OCI-LY7 (cell line): Measurements from ENCODE around the gene QPCTL. TPM values are rescaled to one million over a fixed set of nuclear protein-coding genes. Genes with fewer than 3 reads are reported as not detected.

Source experiments
- BruUV-seq: library from RNA; stranded (reverse); fragments of 400-500 nt; replicated peaks from 2 replicates; lab custom pipeline; 2021; lab: Mats Ljungman, UMichigan
- CTCF ChIA-PET: fragments of 300-600 bp; sonication (Branson Sonifier 250); formaldehyde crosslinking; loops from one replicate; lab custom pipeline; 2022; ENCODE audit warnings: antibody characterized with exemption; ENCODE audit not compliant: unreplicated experiment; lab: Charles Lee
- POLR2A ChIA-PET: fragments of 300-600 bp; sonication (Branson Sonifier 250); formaldehyde crosslinking; loops from one replicate; lab custom pipeline; 2022; ENCODE audit warnings: antibody characterized with exemption; lab: Charles Lee
- DNase-seq: peaks from one replicate; pipeline ENCODE4 v3.0.0-alpha.2; 2015; ENCODE audit warnings: low spot score
- H2AFZ ChIP-seq: fragments of 200-600 bp; sonication (generic), shearing (Covaris generic); 2 replicates; pipeline ENCODE4 v1.6.1; 2014; ENCODE audit warnings: mild to moderate bottlenecking, antibody characterized with exemption, low read length, moderate library complexity
- H3K27ac ChIP-seq: fragments of 200-600 bp; sonication (generic); 2 replicates; pipeline ENCODE4 v1.5.1; 2014; ENCODE audit warnings: mixed run types, low read depth, mild to moderate bottlenecking, moderate library complexity, low read length, inconsistent platforms; ENCODE audit not compliant: poor library complexity, severe bottlenecking
- H3K36me3 ChIP-seq: fragments of 200-600 bp; sonication (generic); 2 replicates; pipeline ENCODE4 v1.6.1; 2014; ENCODE audit warnings: mild to moderate bottlenecking, antibody characterized with exemption, low read length, moderate library complexity, mixed read lengths; ENCODE audit not compliant: insufficient read depth
- H3K4me1 ChIP-seq: fragments of 200-600 bp; sonication (generic); 2 replicates; pipeline ENCODE4 v1.5.1; 2014; ENCODE audit warnings: mild to moderate bottlenecking, low read length; ENCODE audit not compliant: insufficient read depth, poor library complexity, severe bottlenecking
- H3K4me2 ChIP-seq: fragments of 200-600 bp; sonication (generic); 2 replicates; pipeline ENCODE4 v1.6.1; 2014; ENCODE audit warnings: mild to moderate bottlenecking, low read length
- H3K4me3 ChIP-seq: fragments of 200-600 bp; sonication (generic); 2 replicates; pipeline ENCODE4 v1.5.1; 2014; ENCODE audit warnings: mild to moderate bottlenecking, low read depth, low read length; ENCODE audit not compliant: poor library complexity, severe bottlenecking
- H3K79me2 ChIP-seq: fragments of 200-600 bp; sonication (generic); 2 replicates; pipeline ENCODE4 v1.6.1; 2016; ENCODE audit warnings: low read depth, mild to moderate bottlenecking, low read length, moderate library complexity, mixed read lengths; ENCODE audit not compliant: insufficient read depth
- H3K9me2 ChIP-seq: fragments of 200-600 bp; sonication (generic); 2 replicates; pipeline ENCODE4 v1.6.1; 2016; ENCODE audit warnings: mild to moderate bottlenecking, low read length, mixed read lengths; ENCODE audit not compliant: insufficient read depth
- H3K9me3 ChIP-seq: fragments of 200-600 bp; sonication (generic); 2 replicates; pipeline ENCODE4 v1.6.1; 2014; ENCODE audit warnings: mild to moderate bottlenecking, mixed run types, low read length, mixed read lengths
- H4K20me1 ChIP-seq: fragments of 200-600 bp; sonication (generic); 2 replicates; pipeline ENCODE4 v1.6.1; 2014; ENCODE audit warnings: mild to moderate bottlenecking, antibody characterized with exemption, low read length, moderate library complexity, mixed read lengths; ENCODE audit not compliant: insufficient read depth
- EZH2phosphoT487 ChIP-seq: fragments of 200-600 bp; sonication (generic); IDR thresholded peaks from 2 replicates; pipeline ENCODE4 v1.6.1; 2018; ENCODE audit warnings: low read depth, borderline replicate concordance, mild to moderate bottlenecking, mixed run types, antibody characterized with exemption, low read length, moderate library complexity, mixed read lengths
- intact Hi-C: fragments of 100-400 bp; cut with micrococcal nuclease; formaldehyde crosslinking; loops from one replicate; pipeline ENCODE4 v1.10.0; 2022; ENCODE audit not compliant: unreplicated experiment
- total RNA-seq, 2 experiments: library from RNA; depleted of rRNA in 1 of 2; stranded (reverse); fragments of >200 nt in 1 of 2; shearing (Covaris generic) in 1 of 2; gene quantifications; 2 replicates each; pipeline ENCODE4 v1.2.3, GENCODE V29; 2014 to 2022
- TF ChIP-seq, protein P1 (sequence below): fragments of 200-600 bp; sonication (generic); conservative IDR thresholded peaks from 2 replicates; pipeline ENCODE4 v1.5.1; 2014; ENCODE audit warnings: mild to moderate bottlenecking, antibody characterized with exemption, low read length, moderate library complexity, mixed read lengths

The QPCTL gene
- total RNA-seq, 2 experiments from 2014 or later = 24.8 to 26.3 TPM

DNA sequence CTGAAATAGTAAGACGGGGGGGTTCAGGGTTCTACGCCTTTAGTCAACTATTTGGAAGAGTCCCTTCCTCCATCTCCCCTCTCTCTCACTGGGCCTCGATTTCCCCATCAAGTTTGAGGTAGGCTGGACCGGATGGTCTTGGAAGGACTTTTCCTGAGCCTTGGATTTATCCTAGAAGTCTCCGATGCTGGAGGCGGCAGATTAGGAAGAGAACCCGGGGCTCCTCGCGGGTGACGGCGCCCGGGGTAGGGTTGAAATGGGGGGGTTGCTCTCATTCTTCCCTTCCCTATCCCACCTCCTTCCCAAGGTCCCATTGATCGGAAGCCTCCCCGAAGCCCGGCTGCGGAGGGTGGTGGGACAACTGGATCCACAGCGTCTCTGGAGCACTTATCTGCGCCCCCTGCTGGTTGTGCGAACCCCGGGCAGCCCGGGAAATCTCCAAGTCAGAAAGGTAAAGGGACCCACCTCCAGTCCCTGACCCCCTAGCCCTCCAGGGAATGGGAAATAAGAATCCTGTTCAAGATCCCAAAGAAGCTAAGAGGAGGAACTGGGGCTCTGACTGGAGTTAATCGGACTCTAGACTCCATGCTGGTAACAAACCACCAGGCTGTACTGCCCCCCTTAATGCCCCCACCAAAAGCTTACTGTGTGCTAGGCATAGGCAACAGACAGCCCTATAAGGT is 781 bp downstream of the QPCTL start:
- peaks cover 40% of the 10 kb centered on the region for H3K79me2 ChIP-seq
- CTCF ChIA-PET = interaction anchor here (0.6 to 1.3 kb wide), 4 partner anchors 23 to 37 kb away, joined by 3 to 5 read pairs (median 4); partner anchors contain the start of gene GIPR
- BruUV-seq = TSS peak; percentile 73
- H3K4me3 ChIP-seq = peak overlapping the region; percentile 93
- H3K4me1 ChIP-seq = peaks cover 23% of the 10 kb centered on the region
- no peaks in the 10 kb centered on the region for H3K9me3 ChIP-seq
- no peak for TF ChIP-seq EZH2phosphoT487
- TF ChIP-seq, protein P1, sequence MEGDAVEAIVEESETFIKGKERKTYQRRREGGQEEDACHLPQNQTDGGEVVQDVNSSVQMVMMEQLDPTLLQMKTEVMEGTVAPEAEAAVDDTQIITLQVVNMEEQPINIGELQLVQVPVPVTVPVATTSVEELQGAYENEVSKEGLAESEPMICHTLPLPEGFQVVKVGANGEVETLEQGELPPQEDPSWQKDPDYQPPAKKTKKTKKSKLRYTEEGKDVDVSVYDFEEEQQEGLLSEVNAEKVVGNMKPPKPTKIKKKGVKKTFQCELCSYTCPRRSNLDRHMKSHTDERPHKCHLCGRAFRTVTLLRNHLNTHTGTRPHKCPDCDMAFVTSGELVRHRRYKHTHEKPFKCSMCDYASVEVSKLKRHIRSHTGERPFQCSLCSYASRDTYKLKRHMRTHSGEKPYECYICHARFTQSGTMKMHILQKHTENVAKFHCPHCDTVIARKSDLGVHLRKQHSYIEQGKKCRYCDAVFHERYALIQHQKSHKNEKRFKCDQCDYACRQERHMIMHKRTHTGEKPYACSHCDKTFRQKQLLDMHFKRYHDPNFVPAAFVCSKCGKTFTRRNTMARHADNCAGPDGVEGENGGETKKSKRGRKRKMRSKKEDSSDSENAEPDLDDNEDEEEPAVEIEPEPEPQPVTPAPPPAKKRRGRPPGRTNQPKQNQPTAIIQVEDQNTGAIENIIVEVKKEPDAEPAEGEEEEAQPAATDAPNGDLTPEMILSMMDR = peak; percentile 99
- peak overlapping the region; percentile 82 for H3K4me2 ChIP-seq
- H3K27ac ChIP-seq = peak overlapping the region; percentile 72
- peaks cover 55% of the 10 kb centered on the region for H3K36me3 ChIP-seq
- peak overlapping the region; percentile 44; the same call in 1 of the 2 replicates for H2AFZ ChIP-seq
- H4K20me1 ChIP-seq = peaks cover 5% of the 10 kb centered on the region; the same call in 1 of the 2 replicates
- intact Hi-C loops = loop anchor here (5.0 kb wide), 1 partner anchor 79 kb away; no protein-coding TSS in a partner anchor
- POLR2A ChIA-PET = interaction anchor here (0.5 to 2.3 kb wide), 5 partner anchors 14 to 37 kb away, joined by 3 to 16 read pairs (median 4); no protein-coding TSS in a partner anchor
- DNase-seq = peak; percentile 81
- H3K9me2 ChIP-seq = no peaks in the 10 kb centered on the region

DNA sequence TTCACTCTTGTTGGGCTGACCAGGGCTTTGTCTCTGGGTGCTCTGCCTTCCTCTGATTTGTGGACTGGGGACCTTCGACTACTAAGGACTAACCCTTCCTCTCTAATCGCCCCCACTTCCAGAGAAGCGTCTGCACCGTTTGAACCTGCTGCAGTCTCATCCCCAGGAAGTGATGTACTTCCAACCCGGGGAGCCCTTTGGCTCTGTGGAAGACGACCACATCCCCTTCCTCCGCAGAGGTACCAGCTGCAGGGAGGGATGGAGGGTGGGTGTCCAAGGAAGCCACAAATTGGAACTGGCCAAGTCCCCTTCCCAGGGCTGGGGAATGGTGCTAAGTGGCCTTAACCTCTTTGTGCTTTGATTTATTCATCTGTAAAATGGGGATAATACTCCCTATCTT is 9.2 kb downstream of the QPCTL start:
- TF ChIP-seq EZH2phosphoT487 = no peak
- TF ChIP-seq, protein P1 = no peak
- Histone ChIP-seq H3K9me3 (peaks cover 15% of the 10 kb centered on the region), H3K4me1 (peaks cover 29% of the 10 kb centered on the region), H3K4me2 (no peak overlapping the region), H3K4me3 (no peak overlapping the region), H3K9me2 (no peaks in the 10 kb centered on the region), H3K79me2 (no peaks in the 10 kb centered on the region), H2AFZ (no peak overlapping the region), H3K36me3 (peaks cover 71% of the 10 kb centered on the region), H4K20me1 (no peaks in the 10 kb centered on the region), H3K27ac (no peak overlapping the region)
- ChIA-PET POLR2A (no interaction called here), CTCF (no interaction called here)
- no peak for DNase-seq
- intact Hi-C loops = loop anchor here (10.0 kb wide), 1 partner anchor 183 kb away; the partner anchor contains the start of gene IRF2BP1
- no TSS peak for BruUV-seq

DNA sequence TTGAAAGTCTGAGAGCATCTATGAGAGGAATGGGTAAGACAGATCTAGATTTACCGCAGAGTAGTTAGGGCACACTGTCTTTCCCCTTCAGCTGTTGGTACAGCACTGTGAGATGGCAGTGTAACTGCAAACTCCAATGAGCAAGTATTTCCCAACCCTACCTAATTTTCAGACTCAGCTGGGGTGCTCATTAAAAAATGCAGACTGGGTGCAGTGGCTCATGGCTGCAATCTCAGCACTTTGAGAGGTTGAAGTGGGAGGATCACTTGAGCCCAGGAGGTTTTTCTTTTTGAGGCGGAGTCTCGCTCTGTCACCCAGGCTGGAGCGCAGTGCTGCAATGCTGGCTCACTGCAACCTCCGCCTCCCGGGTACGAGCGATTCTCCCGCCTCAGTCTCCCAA is 12.6 kb downstream of the QPCTL start:
- no peaks in the 10 kb centered on the region for H3K9me2 ChIP-seq
- peaks cover 15% of the 10 kb centered on the region for H3K9me3 ChIP-seq
- no peak overlapping the region for H3K4me2 ChIP-seq
- no peak overlapping the region for H2AFZ ChIP-seq
- peak overlapping the region; percentile 43 for H3K27ac ChIP-seq
- H3K4me1 ChIP-seq = peaks cover 48% of the 10 kb centered on the region
- H3K36me3 ChIP-seq = peaks cover 68% of the 10 kb centered on the region
- peaks cover 11% of the 10 kb centered on the region; the same call in 1 of the 2 replicates for H3K79me2 ChIP-seq
- DNase-seq = no peak
- ChIA-PET CTCF (no interaction called here), POLR2A (no interaction called here)
- TF ChIP-seq EZH2phosphoT487 = no peak
- TF ChIP-seq, protein P1 = no peak
- no peaks in the 10 kb centered on the region for H4K20me1 ChIP-seq
- intact Hi-C loops = loop anchor here (10.0 kb wide), 1 partner anchor 180 kb away; the partner anchor contains the start of gene IRF2BP1
- no TSS peak for BruUV-seq
- no peak overlapping the region for H3K4me3 ChIP-seq
